ENCODE data around the gene STN1. TPM values are rescaled to one million over a fixed set of nuclear protein-coding genes. Genes with fewer than 3 reads are reported as not detected.

Gene STN1
- total and polyA plus RNA-seq, 9 of the 15 experiments (the other 6 are each of a cell fraction or from before 2014, with no cell fraction given), result 9.1 to 19.6 (median 13.8) TPM

- Histone ChIP-seq H3K9me1 (ENCODE audit: control insufficient read depth, insufficient read depth, low read length) (no peaks in the 10 kb centered on the region), H3K4me3 (no peak overlapping the region), H3K9ac (ENCODE audit: insufficient read depth in 1 of 2, low read depth in 2 of 2, low read length in 2 of 2) (no peak overlapping the region), H3K36me3 (ENCODE audit: control insufficient read depth, insufficient read depth, low read length) (no peaks in the 10 kb centered on the region), H2AFZ (ENCODE audit: low read depth, low read length) (no peak overlapping the region), H3K27ac (ENCODE audit: extremely low read depth, low read depth, low read length) (no peak overlapping the region), H3K79me2 (ENCODE audit: control insufficient read depth, insufficient read depth, low read length) (no peaks in the 10 kb centered on the region), H3K27me3 (ENCODE audit: control insufficient read depth in 2 of 2, insufficient read depth in 2 of 2, low read length in 2 of 2) (peaks cover 6 to 29% of the 10 kb centered on the region in 2 experiments; a peak in 4 of 5 replicates), H3K4me1 (replicated peaks in 1 of 2; ENCODE audit: control insufficient read depth in 2 of 2, insufficient read depth in 2 of 2, low read length in 2 of 2) (no peaks in the 10 kb centered on the region; a peak in 3 of 5 replicates), H3K4me2 (ENCODE audit: insufficient read depth, low read length) (no peak overlapping the region), H4K20me1 (replicated peaks; ENCODE audit: control insufficient read depth, insufficient read depth, low read length) (no peaks in the 10 kb centered on the region), H3K9me3 (replicated peaks; ENCODE audit: control insufficient read depth, insufficient read depth, low read depth, low read length) (peaks cover 3% of the 10 kb centered on the region; the same call in 1 of the 2 replicates)
- ChIA-PET POLR2A (interaction anchor here (0.7 to 0.8 kb wide), 2 partner anchors 20 to 108 kb away, joined by 3 read pairs; no protein-coding TSS in a partner anchor), CTCF (ENCODE audit: low intra/inter-chr PET ratio) (no interaction called here)
- ATAC-seq, result no peak
- DNase-seq (ENCODE audit: extremely low read depth in 1 of 4, low spot score in 3 of 4), result no peak
- FAIRE-seq, result no peak
- 8% methylated on average over 5 of the region's 5 CpGs for WGBS (ENCODE audit: insufficient coverage, low coverage, missing lambda C conversion rate)
- BruUV-seq (replicated peaks), result no TSS peak
- intact Hi-C loops (cut with micrococcal nuclease) (no loop called here), in situ Hi-C loops (cut with MboI) (no loop called here)
- TF ChIP-seq PYGO2 (tag; IDR thresholded peaks at IDR 0.05), result no peak
- no peak for TF ChIP-seq ATF4 (CRISPR knock-in tag; IDR thresholded peaks at IDR 0.05)
- TF ChIP-seq ZBTB33 (CRISPR knock-in tag; IDR thresholded peaks at IDR 0.05), result no peak
- TF ChIP-seq ZNF507 (tag; conservative IDR thresholded peaks at IDR 0.05), result no peak
- TF ChIP-seq CREM (IDR thresholded peaks at IDR 0.05; ENCODE audit: low read depth), result no peak
- TF ChIP-seq NR4A1 (CRISPR knock-in tag; IDR thresholded peaks at IDR 0.05), result no peak
- TF ChIP-seq NR4A1 (tag; IDR thresholded peaks at IDR 0.05), result no peak
- no peak for TF ChIP-seq ETV5 (CRISPR knock-in tag; IDR thresholded peaks at IDR 0.05; ENCODE audit: low read depth)
- TF ChIP-seq ZNF445 (CRISPR knock-in tag; IDR thresholded peaks at IDR 0.05; ENCODE audit: low read depth), result no peak
- TF ChIP-seq ZNF23 (CRISPR knock-in tag; IDR thresholded peaks at IDR 0.05), result no peak
- TF ChIP-seq GTF2E2 (tag; IDR thresholded peaks at IDR 0.05), result no peak
- TF ChIP-seq KLF10 (CRISPR knock-in tag; IDR thresholded peaks at IDR 0.05), result no peak
- no peak for TF ChIP-seq ZNF512 (tag; IDR thresholded peaks at IDR 0.05)
- TF ChIP-seq ZNF668 (CRISPR knock-in tag; IDR thresholded peaks at IDR 0.05), result no peak
- TF ChIP-seq ZNF551 (CRISPR knock-in tag; IDR thresholded peaks at IDR 0.05), result no peak
- TF ChIP-seq ZSCAN32 (CRISPR knock-in tag; IDR thresholded peaks at IDR 0.05), result no peak
- TF ChIP-seq HDAC2 (IDR thresholded peaks at IDR 0.05), result no peak
- no peak for TF ChIP-seq ZNF41 (CRISPR knock-in tag; conservative IDR thresholded peaks at IDR 0.05)
- TF ChIP-seq CHD4 (IDR thresholded peaks at IDR 0.05; ENCODE audit: insufficient read depth, insufficient replicate concordance, low read depth, low read length, poor library complexity, severe bottlenecking), result no peak
- no peak for TF ChIP-seq TGIF2 (CRISPR knock-in tag; IDR thresholded peaks at IDR 0.05)
These were observed 83.4 kb downstream of the STN1 start for GRCh38 chr10:103834436-103835095.

Measured in K562 (cell line).